IPS-11a (cell line): ENCODE results near the gene ELF5.

ENCODE experiments used
- H3K4me3 ChIP-seq: one replicate; pipeline ENCODE4 v1.5.1; 2013; ENCODE audit warnings: low read depth, low read length, control low read depth

Gene ELF5

GRCh38 chr11:34523053-34523452 is 9.5 kb upstream of the ELF5 start:
- H3K4me3 ChIP-seq, result no peak overlapping the region

GRCh38 chr11:34522188-34522587 is 8.6 kb upstream of the ELF5 start:
- no peak overlapping the region for H3K4me3 ChIP-seq

- H3K4me3 ChIP-seq, result no peak overlapping the region
These were observed 7.7 kb upstream of the ELF5 start for GRCh38 chr11:34521265-34521664.

GRCh38 chr11:34519595-34520235 is 6.1 kb upstream of the ELF5 start:
- H3K4me3 ChIP-seq, result no peak overlapping the region

GRCh38 chr11:34516247-34517040 is 2.9 kb upstream of the ELF5 start:
- no peak overlapping the region for H3K4me3 ChIP-seq

GRCh38 chr11:34514597-34514996 is 1.0 kb upstream of the ELF5 start:
- H3K4me3 ChIP-seq, result no peak overlapping the region

GRCh38 chr11:34512840-34513681 is 533 bp downstream of the ELF5 start:
- no peak overlapping the region for H3K4me3 ChIP-seq

- no peak overlapping the region for H3K4me3 ChIP-seq
These were observed 2.9 kb downstream of the ELF5 start for GRCh38 chr11:34510673-34511072.

- no peak overlapping the region for H3K4me3 ChIP-seq
These were observed 3.4 kb downstream of the ELF5 start for GRCh38 chr11:34510218-34510617.

- H3K4me3 ChIP-seq, result no peak overlapping the region
These were observed 4.2 kb downstream of the ELF5 start for GRCh38 chr11:34509336-34509876.

- H3K4me3 ChIP-seq, result no peak overlapping the region
These were observed 5.1 kb downstream of the ELF5 start for GRCh38 chr11:34508524-34508923.

GRCh38 chr11:34507610-34508009 is 6.0 kb downstream of the ELF5 start:
- no peak overlapping the region for H3K4me3 ChIP-seq

GRCh38 chr11:34507156-34507555 is 6.4 kb downstream of the ELF5 start:
- no peak overlapping the region for H3K4me3 ChIP-seq

- no peak overlapping the region for H3K4me3 ChIP-seq
These were observed 7.7 kb downstream of the ELF5 start for GRCh38 chr11:34505874-34506273.

GRCh38 chr11:34502949-34503348 is 10.6 kb downstream of the ELF5 start:
- no peak overlapping the region for H3K4me3 ChIP-seq

- H3K4me3 ChIP-seq, result no peak overlapping the region
These were observed 11.6 kb downstream of the ELF5 start for GRCh38 chr11:34501949-34502348.

- H3K4me3 ChIP-seq, result no peak overlapping the region
These were observed 12.1 kb downstream of the ELF5 start for GRCh38 chr11:34501500-34501899.

- no peak overlapping the region for H3K4me3 ChIP-seq
These were observed 13.7 kb downstream of the ELF5 start for GRCh38 chr11:34499719-34500500.

GRCh38 chr11:34495724-34496377 is 17.7 kb downstream of the ELF5 start:
- H3K4me3 ChIP-seq, result no peak overlapping the region

- H3K4me3 ChIP-seq, result no peak overlapping the region
These were observed 18.3 kb downstream of the ELF5 start for GRCh38 chr11:34495239-34495723.
